Colon (tissue), 2 donors: ENCODE measurements around the gene OSCP1.

Source experiments
- FAIRE-seq: peaks from 2 replicates; lab custom pipeline; 2012; peaks lifted over from hg19 to GRCh38; lab: Jason Lieb, UNC
- donor health status: control.
- donor health status: control.

Gene OSCP1

GRCh38 chr1:36382669-36383068, 67.6 kb downstream of the OSCP1 start:
- no peak for FAIRE-seq

- no peak for FAIRE-seq
These were observed 68.0 kb downstream of the OSCP1 start for GRCh38 chr1:36382231-36382630.

DNA sequence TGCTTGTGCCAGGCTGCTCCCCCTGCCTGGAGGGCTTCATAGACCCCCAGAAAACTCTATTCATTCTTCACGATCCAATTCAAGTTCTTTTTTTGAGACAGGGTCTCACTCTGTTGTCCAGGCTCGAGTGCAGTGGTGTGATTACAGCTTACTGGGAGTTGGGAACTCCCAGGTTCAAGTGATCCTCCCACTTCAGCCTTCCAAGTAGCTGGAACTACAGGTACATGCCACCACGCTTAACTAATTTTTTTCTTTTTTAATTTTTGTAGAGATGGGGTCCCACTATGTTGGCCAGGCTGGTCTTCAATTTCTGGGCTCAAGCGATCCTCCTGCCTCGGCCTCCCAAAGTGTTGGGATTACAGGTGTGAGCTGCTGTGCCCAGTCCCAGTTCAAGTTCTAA, 68.8 kb downstream of the OSCP1 start:
- FAIRE-seq = no peak

DNA sequence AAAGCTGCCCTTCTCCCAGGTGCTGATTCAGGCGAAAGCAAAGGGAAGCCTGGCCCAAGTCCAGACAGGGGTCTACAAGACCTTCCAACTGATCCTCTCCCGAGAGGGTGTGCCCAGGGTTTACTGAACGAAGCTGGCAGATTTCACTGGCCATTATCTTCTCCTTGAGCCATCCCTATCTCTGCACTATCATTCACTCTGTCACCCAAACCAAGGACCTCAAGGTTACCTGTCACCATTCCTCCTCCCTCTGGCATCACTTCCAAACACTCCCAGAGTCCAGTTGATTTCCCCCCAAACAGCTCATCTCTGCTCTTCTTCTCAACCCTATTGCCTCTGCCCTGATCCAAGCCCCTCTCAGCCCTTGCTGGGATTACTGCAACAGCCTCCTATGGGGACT, 69.5 kb downstream of the OSCP1 start:
- FAIRE-seq = no peak

GRCh38 chr1:36380143-36380619, 70.1 kb downstream of the OSCP1 start:
- FAIRE-seq = no peak

GRCh38 chr1:36377791-36378492, 72.3 kb downstream of the OSCP1 start:
- FAIRE-seq = no peak

- FAIRE-seq = no peak
These were observed 77.6 kb downstream of the OSCP1 start for GRCh38 chr1:36372617-36373016.

GRCh38 chr1:36369061-36369861, 81.0 kb downstream of the OSCP1 start:
- FAIRE-seq = no peak
